HG02588 (cell line): ENCODE measurements around the gene RABGAP1L.
"Not testable (repeated sequence)": the region's sequence is repeated elsewhere in the genome, so short reads cannot be mapped to it uniquely, and the experiment has no call there.

Source experiments
- ATAC-seq: cut with Tn5 transposase; IDR thresholded peaks from one replicate; pipeline ENCODE4 v1.9.1; 2021; ENCODE audit warnings: mild to moderate bottlenecking, moderate library complexity; ENCODE audit not compliant: unreplicated experiment

Gene RABGAP1L

GRCh38 chr1:175003521-175003920, 844.2 kb downstream of the RABGAP1L start:
- ATAC-seq, result no peak

- ATAC-seq, result no peak
Measured at GRCh38 chr1:175005085-175005783, 845.9 kb downstream of the RABGAP1L start.

- ATAC-seq, result no peak
Measured at GRCh38 chr1:175009532-175009931, 850.2 kb downstream of the RABGAP1L start.

- no peak for ATAC-seq
Measured at GRCh38 chr1:175013445-175013844, 854.1 kb downstream of the RABGAP1L start.

GRCh38 chr1:175015243-175015642, 855.9 kb downstream of the RABGAP1L start:
- ATAC-seq, result no peak

- ATAC-seq, result no peak
Measured at GRCh38 chr1:175019524-175019923, 860.2 kb downstream of the RABGAP1L start.

- peak; percentile 94 for ATAC-seq
Measured at GRCh38 chr1:175023043-175023921, 864.0 kb downstream of the RABGAP1L start, which contains the start of gene MRPS14. Gene MRPS14 (minus strand): TSS chr1:175023425. CDS start chr1:175023408, 17 bp downstream.

- not testable (repeated sequence) for ATAC-seq
Measured at GRCh38 chr1:175023922-175024242, 864.6 kb downstream of the RABGAP1L start.

- ATAC-seq, result no peak
Measured at GRCh38 chr1:175024773-175025172, 865.5 kb downstream of the RABGAP1L start.

GRCh38 chr1:175033953-175034352, 874.6 kb downstream of the RABGAP1L start:
- no peak for ATAC-seq

GRCh38 chr1:175034775-175035174, 875.5 kb downstream of the RABGAP1L start:
- ATAC-seq, result no peak

- ATAC-seq, result no peak
Measured at GRCh38 chr1:175035865-175036264, 876.5 kb downstream of the RABGAP1L start.

GRCh38 chr1:175036476-175036875, 877.2 kb downstream of the RABGAP1L start:
- no peak for ATAC-seq

GRCh38 chr1:175037416-175037815, 878.1 kb downstream of the RABGAP1L start:
- no peak for ATAC-seq

GRCh38 chr1:175040324-175040879, 881.1 kb downstream of the RABGAP1L start:
- ATAC-seq, result no peak

GRCh38 chr1:175042650-175043049, 883.3 kb downstream of the RABGAP1L start:
- no peak for ATAC-seq

GRCh38 chr1:175043824-175044223, 884.5 kb downstream of the RABGAP1L start:
- ATAC-seq, result no peak

GRCh38 chr1:175044591-175044990, 885.3 kb downstream of the RABGAP1L start:
- not testable (repeated sequence) for ATAC-seq
